Measurements from ENCODE around the gene ALDH1L1. TPM values are rescaled to one million over a fixed set of nuclear protein-coding genes. Genes with fewer than 3 reads are reported as not detected.

ALDH1L1 gene
- total and polyA plus RNA-seq, 2 of the 4 experiments (the other 2 are of a cell fraction) = not detected

DNA sequence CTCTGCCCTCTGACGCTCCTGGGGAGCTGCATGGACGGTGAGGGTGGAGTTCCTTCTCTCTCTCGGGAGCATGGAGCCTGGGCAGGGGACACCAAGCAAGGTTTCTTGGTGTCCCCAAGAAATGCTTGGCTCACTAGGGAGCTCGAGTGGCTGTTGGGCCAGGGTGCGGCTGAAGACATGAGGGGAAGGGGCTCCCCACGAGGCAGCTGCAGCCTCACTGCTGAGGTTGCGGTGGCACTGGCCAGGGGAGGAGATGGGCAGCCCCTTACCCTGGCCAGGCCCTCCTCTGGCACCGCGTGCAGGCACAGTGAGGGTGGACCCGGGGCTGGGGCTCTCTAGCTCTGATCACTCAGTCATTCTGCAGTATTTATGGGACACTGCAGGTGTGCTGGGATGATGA is 52.9 kb downstream of the ALDH1L1 start:
- 80% methylated on average over 1 of the region's 10 CpGs; no CpG with 5 or more reads in 1 of the 2 experiments for WGBS, 2 experiments (ENCODE audit: extremely low coverage in 2 of 2, insufficient read length in 1 of 2)
- no peak overlapping the region for H3K9ac ChIP-seq (ENCODE audit: low read depth, low read length)
- no peak overlapping the region for H4K91ac ChIP-seq (ENCODE audit: insufficient read depth, low read depth, low read length)
- BruUV-seq (replicated peaks) = no TSS peak
- no peak overlapping the region for H4K8ac ChIP-seq (ENCODE audit: low read depth in 2 of 2, low read length in 2 of 2)
- no peak overlapping the region for H2BK5ac ChIP-seq (ENCODE audit: low read depth, low read length, poor library complexity, severe bottlenecking)
- no peak overlapping the region for H3K23ac ChIP-seq (ENCODE audit: low read depth, low read length)
- no peak overlapping the region for H3K18ac ChIP-seq (ENCODE audit: low read depth, low read length)
- no peaks in the 10 kb centered on the region for H3K79me1 ChIP-seq (ENCODE audit: low read depth in 1 of 2, low read length in 2 of 2)
- no peaks in the 10 kb centered on the region for H3K36me3 ChIP-seq (ENCODE audit: control insufficient read depth, insufficient read depth, low read length)
- in situ Hi-C loops (cut with MboI; ENCODE audit: low sequenced_read_pairs) (no loop called here), intact Hi-C loops (cut with micrococcal nuclease) (no loop called here), dilution Hi-C loops (cut with HindIII; ENCODE audit: low sequenced_read_pairs, unreplicated experiment) (no loop called here)
- H3K9me1 ChIP-seq (ENCODE audit: insufficient read depth, low read length) = no peaks in the 10 kb centered on the region
- TF ChIP-seq MAZ (IDR thresholded peaks at IDR 0.05; ENCODE audit: borderline replicate concordance, low read depth, low read length) = no peak
- TF ChIP-seq FOS (IDR thresholded peaks at IDR 0.05; ENCODE audit: low read depth, low read length) = no peak
- TF ChIP-seq MAFK (IDR thresholded peaks at IDR 0.05; ENCODE audit: low read depth, low read length) = no peak
- TF ChIP-seq RFX5 (IDR thresholded peaks at IDR 0.05; ENCODE audit: low read depth, low read length) = no peak
- H3K4me2 ChIP-seq (ENCODE audit: low read depth, low read length) = no peak overlapping the region
- no peak overlapping the region for H2AFZ ChIP-seq (replicated peaks; ENCODE audit: low read length, poor library complexity)
- ChIA-PET POLR2A (ENCODE audit: unreplicated experiment) (no interaction called here), CTCF (no interaction called here)
- no peak overlapping the region for H3K14ac ChIP-seq (replicated peaks; ENCODE audit: low read depth, low read length)
- no peak overlapping the region for H2BK15ac ChIP-seq (ENCODE audit: low read depth, low read length)
- no peak overlapping the region for H2BK20ac ChIP-seq (ENCODE audit: low read depth, low read length)
- no peak overlapping the region for H3K27ac ChIP-seq (ENCODE audit: insufficient read depth, low read length)
- no peaks in the 10 kb centered on the region for H3K4me1 ChIP-seq (ENCODE audit: control insufficient read depth, insufficient read depth, low read length)
- no peak overlapping the region for H2AK5ac ChIP-seq (ENCODE audit: low read depth, low read length)
- H3K56ac ChIP-seq (ENCODE audit: extremely low read depth, insufficient read depth, low read length) = no peak overlapping the region
- H3K27me3 ChIP-seq (ENCODE audit: control insufficient read depth, insufficient read depth, low read length) = peaks cover 42% of the 10 kb centered on the region
- DNase-seq = no peak
- no peaks in the 10 kb centered on the region for H4K20me1 ChIP-seq (ENCODE audit: insufficient read depth, low read length)
- ATAC-seq (ENCODE audit: low read depth) = no peak
- H4K5ac ChIP-seq (ENCODE audit: low read depth, low read length) = no peak overlapping the region
- no peak overlapping the region for H2BK120ac ChIP-seq (ENCODE audit: low read depth, low read length)
- H2AK9ac ChIP-seq (replicated peaks; ENCODE audit: low read depth, low read length, poor library complexity) = no peak overlapping the region
- H3K9me3 ChIP-seq (ENCODE audit: control insufficient read depth, insufficient read depth, low read length) = no peaks in the 10 kb centered on the region
- no peak overlapping the region for H3K4me3 ChIP-seq (ENCODE audit: insufficient read depth, low read depth, low read length)
- H3K4ac ChIP-seq (ENCODE audit: low read depth, low read length) = no peak overlapping the region
